Measurements from ENCODE around the gene GRID1.

GRCh38 chr10:86205306-86206239, 161.0 kb downstream of the GRID1 start:
- no peak for TF ChIP-seq CTCF (optimal IDR thresholded peaks at IDR 0.05 in 1 of 3, IDR thresholded peaks at IDR 0.05 in 1 of 3, conservative IDR thresholded peaks at IDR 0.05 in 1 of 3; ENCODE audit: extremely low read depth in 1 of 3, insufficient read depth in 2 of 3, low read length in 3 of 3)
- no peak for TF ChIP-seq EZH2 (IDR thresholded peaks at IDR 0.05; ENCODE audit: low read length)
